HEK293T (cell line): ENCODE data around the gene COL1A1.

Experiments used
- BHLHE40 ChIP-seq: fragments of 450-650 bp; IDR thresholded peaks from 2 replicates; pipeline ENCODE4 v1.6.1; 2016; ENCODE audit warnings: mild to moderate bottlenecking, moderate library complexity, borderline replicate concordance
- CTBP1 ChIP-seq: fragments of 450-650 bp; IDR thresholded peaks from 2 replicates; pipeline ENCODE4 v1.6.1; 2016; ENCODE audit warnings: borderline replicate concordance
- PKNOX1 ChIP-seq: fragments of 450-650 bp; IDR thresholded peaks from 2 replicates; pipeline ENCODE4 v1.6.1; 2016
- SP1 ChIP-seq: fragments of 450-650 bp; IDR thresholded peaks from 2 replicates; pipeline ENCODE4 v1.6.1; 2017
- TARDBP ChIP-seq: fragments of 450-650 bp; IDR thresholded peaks from 2 replicates; pipeline ENCODE4 v1.6.1; 2016
- ZNF384 ChIP-seq: fragments of 450-650 bp; IDR thresholded peaks from 2 replicates; pipeline ENCODE4 v1.6.1; 2016

- no peak for TF ChIP-seq TARDBP
- no peak for TF ChIP-seq BHLHE40
- no peak for TF ChIP-seq ZNF384
- TF ChIP-seq PKNOX1, result no peak
- no peak for TF ChIP-seq CTBP1
- no peak for TF ChIP-seq SP1
Measured at GRCh38 chr17:50154604-50155003, 46.8 kb downstream of the COL1A1 start.
